ENCODE data around the gene MXD4. TPM values are rescaled to one million over a fixed set of nuclear protein-coding genes. Genes with fewer than 3 reads are reported as not detected.

The MXD4 gene
- total and polyA plus RNA-seq, 2 of the 13 experiments (the other 11 are each of a cell fraction or from before 2014, with no cell fraction given) = 29.0 to 31.3 TPM

DNA sequence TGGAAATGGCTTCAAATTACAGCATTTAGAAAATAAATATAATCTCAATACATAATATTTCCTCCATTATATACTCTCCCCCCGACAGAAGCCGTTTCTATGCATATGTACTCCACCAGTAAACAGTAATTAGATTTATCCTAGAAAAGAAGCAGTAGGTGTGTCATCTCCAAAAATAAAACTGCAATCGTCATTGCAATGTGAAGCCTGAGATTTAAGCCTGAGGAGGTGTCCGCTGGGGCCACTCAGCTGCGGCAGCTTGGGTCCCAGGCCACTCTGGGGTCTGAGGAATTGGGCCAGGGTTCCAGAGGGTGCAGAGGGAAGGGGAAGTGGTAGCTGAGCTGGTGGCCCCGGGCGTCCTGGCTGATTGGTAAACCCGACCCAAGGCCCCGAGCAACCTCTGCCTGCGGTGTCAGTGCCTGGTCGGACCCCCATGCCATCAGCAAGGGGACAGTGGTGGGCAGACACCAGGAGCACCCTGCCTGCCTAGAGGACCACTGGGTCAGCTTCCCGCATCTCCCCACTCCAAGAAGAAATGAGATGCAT lies 7.8 kb upstream of the MXD4 start (continued):
- TF ChIP-seq ZNF784 (CRISPR knock-in tag; IDR thresholded peaks at IDR 0.05; ENCODE audit: borderline replicate concordance) = no peak

GRCh38 chr4:2269206-2269531 lies 7.3 kb upstream of the MXD4 start:
- peaks cover 30 to 83% of the 10 kb centered on the region in 2 experiments; a peak in 4 of 5 replicates for H3K27me3 ChIP-seq (ENCODE audit: control insufficient read depth in 1 of 2, insufficient read depth in 2 of 2, low read length in 2 of 2)
- in situ Hi-C loops (cut with HindIII; ENCODE audit: extremely low pct_ligation_motif_present, low pct_unique_long_range_greater_than_20kb) = no loop called here
- FAIRE-seq (no peak), DNase-seq (ENCODE audit: low spot score) (no peak), ATAC-seq (no peak)
- H3K4me2 ChIP-seq (ENCODE audit: low read depth, low read length) = no peak overlapping the region
- no peak overlapping the region for H2AFZ ChIP-seq (ENCODE audit: low read length)
- TF ChIP-seq KDM4B (CRISPR knock-in tag; IDR thresholded peaks at IDR 0.05) (no peak), ZNF383 (CRISPR knock-in tag; IDR thresholded peaks at IDR 0.05; ENCODE audit: borderline replicate concordance) (no peak), GLI4 (CRISPR knock-in tag; IDR thresholded peaks at IDR 0.05; ENCODE audit: borderline replicate concordance) (no peak), SP1 (IDR thresholded peaks at IDR 0.05) (no peak), SP1 (CRISPR knock-in tag; IDR thresholded peaks at IDR 0.05) (no peak)
- TF ChIP-seq, protein P1, sequence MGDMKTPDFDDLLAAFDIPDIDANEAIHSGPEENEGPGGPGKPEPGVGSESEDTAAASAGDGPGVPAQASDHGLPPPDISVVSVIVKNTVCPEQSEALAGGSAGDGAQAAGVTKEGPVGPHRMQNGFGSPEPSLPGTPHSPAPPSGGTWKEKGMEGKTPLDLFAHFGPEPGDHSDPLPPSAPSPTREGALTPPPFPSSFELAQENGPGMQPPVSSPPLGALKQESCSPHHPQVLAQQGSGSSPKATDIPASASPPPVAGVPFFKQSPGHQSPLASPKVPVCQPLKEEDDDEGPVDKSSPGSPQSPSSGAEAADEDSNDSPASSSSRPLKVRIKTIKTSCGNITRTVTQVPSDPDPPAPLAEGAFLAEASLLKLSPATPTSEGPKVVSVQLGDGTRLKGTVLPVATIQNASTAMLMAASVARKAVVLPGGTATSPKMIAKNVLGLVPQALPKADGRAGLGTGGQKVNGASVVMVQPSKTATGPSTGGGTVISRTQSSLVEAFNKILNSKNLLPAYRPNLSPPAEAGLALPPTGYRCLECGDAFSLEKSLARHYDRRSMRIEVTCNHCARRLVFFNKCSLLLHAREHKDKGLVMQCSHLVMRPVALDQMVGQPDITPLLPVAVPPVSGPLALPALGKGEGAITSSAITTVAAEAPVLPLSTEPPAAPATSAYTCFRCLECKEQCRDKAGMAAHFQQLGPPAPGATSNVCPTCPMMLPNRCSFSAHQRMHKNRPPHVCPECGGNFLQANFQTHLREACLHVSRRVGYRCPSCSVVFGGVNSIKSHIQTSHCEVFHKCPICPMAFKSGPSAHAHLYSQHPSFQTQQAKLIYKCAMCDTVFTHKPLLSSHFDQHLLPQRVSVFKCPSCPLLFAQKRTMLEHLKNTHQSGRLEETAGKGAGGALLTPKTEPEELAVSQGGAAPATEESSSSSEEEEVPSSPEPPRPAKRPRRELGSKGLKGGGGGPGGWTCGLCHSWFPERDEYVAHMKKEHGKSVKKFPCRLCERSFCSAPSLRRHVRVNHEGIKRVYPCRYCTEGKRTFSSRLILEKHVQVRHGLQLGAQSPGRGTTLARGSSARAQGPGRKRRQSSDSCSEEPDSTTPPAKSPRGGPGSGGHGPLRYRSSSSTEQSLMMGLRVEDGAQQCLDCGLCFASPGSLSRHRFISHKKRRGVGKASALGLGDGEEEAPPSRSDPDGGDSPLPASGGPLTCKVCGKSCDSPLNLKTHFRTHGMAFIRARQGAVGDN (CRISPR knock-in tag; IDR thresholded peaks at IDR 0.05) = 0 out of 2 replicates have a peak, but pooled peaks have one; percentile 3
- 0% methylated on average over 2 of the region's 6 CpGs for WGBS (ENCODE audit: low lambda C conversion rate)
- no peak overlapping the region for H3K9ac ChIP-seq (ENCODE audit: insufficient read depth, low read depth, low read length)
- no peaks in the 10 kb centered on the region for H3K79me2 ChIP-seq (ENCODE audit: insufficient read depth, low read length)
- no peaks in the 10 kb centered on the region; the same call in 1 of the 2 replicates for H3K4me1 ChIP-seq (ENCODE audit: insufficient read depth, low read length)
- ChIA-PET POLR2A (no interaction called here), CTCF (ENCODE audit: low intra/inter-chr PET ratio, low total read pairs) (no interaction called here)
- H4K20me1 ChIP-seq (ENCODE audit: insufficient read depth, low read length) = no peaks in the 10 kb centered on the region
- no peaks in the 10 kb centered on the region for H3K9me3 ChIP-seq (ENCODE audit: low read length)
- no peak overlapping the region for H3K27ac ChIP-seq (ENCODE audit: extremely low read length, insufficient read depth, low read length)
- no TSS peak for BruUV-seq (replicated peaks)
- intact Hi-C loops (cut with micrococcal nuclease; ENCODE audit: unreplicated experiment) = no loop called here
- no peak overlapping the region for H3K4me3 ChIP-seq (replicated peaks in 1 of 3; ENCODE audit: insufficient read depth in 1 of 3, low read depth in 2 of 3, low read length in 3 of 3)
- no peaks in the 10 kb centered on the region for H3K36me3 ChIP-seq (replicated peaks in 1 of 2; ENCODE audit: control insufficient read depth in 1 of 2, insufficient read depth in 2 of 2, low read length in 2 of 2)

All from HepG2 (cell line).